ENCODE data around the gene IL31.

The IL31 gene

DNA sequence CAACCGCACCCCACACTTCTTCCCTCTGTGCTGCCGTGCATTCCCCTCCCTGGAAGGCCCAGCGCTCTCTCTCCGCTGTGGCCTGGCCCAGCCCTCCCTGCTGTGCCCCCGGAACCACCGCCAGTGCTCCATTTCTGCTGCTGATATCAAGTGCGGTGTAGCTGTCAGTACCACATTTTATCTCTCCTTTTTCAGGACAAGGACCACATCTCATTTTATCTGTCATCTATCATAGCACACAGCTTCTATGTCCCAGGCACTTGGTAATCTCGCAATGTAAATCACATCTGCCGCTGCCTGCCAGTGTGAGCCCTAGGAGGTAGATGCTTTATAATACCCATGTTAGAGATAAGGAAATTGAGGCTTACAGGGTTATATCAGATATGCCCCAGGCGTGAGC, 18.3 kb downstream of the IL31 start (continued):
- TF ChIP-seq, protein P1, sequence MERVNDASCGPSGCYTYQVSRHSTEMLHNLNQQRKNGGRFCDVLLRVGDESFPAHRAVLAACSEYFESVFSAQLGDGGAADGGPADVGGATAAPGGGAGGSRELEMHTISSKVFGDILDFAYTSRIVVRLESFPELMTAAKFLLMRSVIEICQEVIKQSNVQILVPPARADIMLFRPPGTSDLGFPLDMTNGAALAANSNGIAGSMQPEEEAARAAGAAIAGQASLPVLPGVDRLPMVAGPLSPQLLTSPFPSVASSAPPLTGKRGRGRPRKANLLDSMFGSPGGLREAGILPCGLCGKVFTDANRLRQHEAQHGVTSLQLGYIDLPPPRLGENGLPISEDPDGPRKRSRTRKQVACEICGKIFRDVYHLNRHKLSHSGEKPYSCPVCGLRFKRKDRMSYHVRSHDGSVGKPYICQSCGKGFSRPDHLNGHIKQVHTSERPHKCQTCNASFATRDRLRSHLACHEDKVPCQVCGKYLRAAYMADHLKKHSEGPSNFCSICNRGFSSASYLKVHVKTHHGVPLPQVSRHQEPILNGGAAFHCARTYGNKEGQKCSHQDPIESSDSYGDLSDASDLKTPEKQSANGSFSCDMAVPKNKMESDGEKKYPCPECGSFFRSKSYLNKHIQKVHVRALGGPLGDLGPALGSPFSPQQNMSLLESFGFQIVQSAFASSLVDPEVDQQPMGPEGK (tag by site-specific recombination; IDR thresholded peaks at IDR 0.05) = no peak
- TF ChIP-seq ZNF19 (tag by site-specific recombination; IDR thresholded peaks at IDR 0.05; ENCODE audit: low read depth) (no peak), ZNF18 (tag by site-specific recombination; IDR thresholded peaks at IDR 0.05) (no peak), ZNF580 (tag by site-specific recombination; IDR thresholded peaks at IDR 0.05) (peak; percentile 57; the same call in 1 of the 2 replicates), ZNF549 (tag by site-specific recombination; IDR thresholded peaks at IDR 0.05) (no peak), ZNF140 (tag by site-specific recombination; IDR thresholded peaks at IDR 0.05) (no peak), ZNF629 (tag by site-specific recombination; IDR thresholded peaks at IDR 0.05) (0 out of 2 replicates have a peak, but pooled peaks have one; percentile 19), ZBTB44 (tag by site-specific recombination; IDR thresholded peaks at IDR 0.05) (no peak), ZNF132 (tag by site-specific recombination; IDR thresholded peaks at IDR 0.05; ENCODE audit: borderline replicate concordance) (no peak), ZNF302 (tag by site-specific recombination; IDR thresholded peaks at IDR 0.05; ENCODE audit: low read depth) (no peak), ZBTB21 (tag by site-specific recombination; IDR thresholded peaks at IDR 0.05) (no peak)

DNA sequence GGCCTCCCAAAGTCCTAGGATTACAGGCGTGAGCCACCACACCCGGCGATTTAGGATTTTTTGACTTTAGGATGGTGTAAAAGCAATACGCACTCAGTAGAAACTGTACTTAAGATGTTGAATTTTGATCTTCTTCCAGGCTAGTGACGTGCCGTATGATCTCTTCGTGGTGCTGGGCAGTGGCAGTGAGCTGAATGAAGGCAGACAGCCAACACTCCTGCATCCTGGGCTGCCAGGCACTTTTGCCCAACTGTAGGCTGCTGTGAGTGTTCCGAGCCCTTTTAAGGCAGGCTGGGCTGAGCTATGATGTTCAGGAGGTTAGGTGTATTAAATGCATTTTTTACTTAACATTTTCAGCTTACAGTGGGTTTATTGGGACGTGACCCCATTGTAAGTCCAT, 21.3 kb downstream of the IL31 start:
- Histone ChIP-seq H3K9me3 (ENCODE audit: control insufficient read depth, insufficient read depth, low read depth, low read length) (no peaks in the 10 kb centered on the region), H3K4me1 (ENCODE audit: control insufficient read depth, insufficient read depth, low read length) (no peaks in the 10 kb centered on the region), H3K4me3 (ENCODE audit: low read depth, low read length) (no peak overlapping the region), H3K36me3 (ENCODE audit: control insufficient read depth in 2 of 2, insufficient read depth in 1 of 2, low read length in 2 of 2) (no peaks in the 10 kb centered on the region), H3K27ac (ENCODE audit: extremely low read depth, low read depth, low read length) (no peak overlapping the region)
- TF ChIP-seq ZNF776 (tag by site-specific recombination; IDR thresholded peaks at IDR 0.05; ENCODE audit: borderline replicate concordance) (no peak), ZNF747 (tag by site-specific recombination; IDR thresholded peaks at IDR 0.05) (no peak), ZFP69B (tag by site-specific recombination; IDR thresholded peaks at IDR 0.05) (no peak), RBAK (tag by site-specific recombination; IDR thresholded peaks at IDR 0.05) (no peak)
- CTCF ChIA-PET = interaction anchor here (0.7 to 0.9 kb wide), 2 partner anchors 30 to 98 kb away, joined by 3 read pairs; no protein-coding TSS in a partner anchor
- POLR2A ChIA-PET = no interaction called here

GRCh38 chr12:122150127-122150681, 23.8 kb downstream of the IL31 start:
- Histone ChIP-seq H3K4me1 (ENCODE audit: control insufficient read depth, insufficient read depth, low read length) (no peaks in the 10 kb centered on the region), H3K36me3 (ENCODE audit: control insufficient read depth in 2 of 2, insufficient read depth in 1 of 2, low read length in 2 of 2) (no peaks in the 10 kb centered on the region), H3K27ac (ENCODE audit: extremely low read depth, low read depth, low read length) (no peak overlapping the region), H3K4me3 (ENCODE audit: low read depth, low read length) (no peak overlapping the region), H3K9me3 (ENCODE audit: control insufficient read depth, insufficient read depth, low read depth, low read length) (no peaks in the 10 kb centered on the region)
- ChIA-PET POLR2A (interaction anchor here (0.6 to 0.7 kb wide), 2 partner anchors 290 to 347 kb away, joined by 3 to 5 read pairs; no protein-coding TSS in a partner anchor), CTCF (interaction anchor here (1.6 kb wide), 1 partner anchor 96 kb away, joined by 5 read pairs; no protein-coding TSS in a partner anchor)
- TF ChIP-seq ZNF175 (tag by site-specific recombination; IDR thresholded peaks at IDR 0.05) (no peak), ZNF654 (tag by site-specific recombination; IDR thresholded peaks at IDR 0.05; ENCODE audit: low read depth) (no peak), FEZF1 (tag by site-specific recombination; IDR thresholded peaks at IDR 0.05) (no peak), ZNF148 (tag by site-specific recombination; IDR thresholded peaks at IDR 0.05; ENCODE audit: borderline replicate concordance) (no peak), SP7 (tag by site-specific recombination; IDR thresholded peaks at IDR 0.05) (no peak), ZNF350 (tag by site-specific recombination; IDR thresholded peaks at IDR 0.05) (no peak)
- TF ChIP-seq, protein P2, sequence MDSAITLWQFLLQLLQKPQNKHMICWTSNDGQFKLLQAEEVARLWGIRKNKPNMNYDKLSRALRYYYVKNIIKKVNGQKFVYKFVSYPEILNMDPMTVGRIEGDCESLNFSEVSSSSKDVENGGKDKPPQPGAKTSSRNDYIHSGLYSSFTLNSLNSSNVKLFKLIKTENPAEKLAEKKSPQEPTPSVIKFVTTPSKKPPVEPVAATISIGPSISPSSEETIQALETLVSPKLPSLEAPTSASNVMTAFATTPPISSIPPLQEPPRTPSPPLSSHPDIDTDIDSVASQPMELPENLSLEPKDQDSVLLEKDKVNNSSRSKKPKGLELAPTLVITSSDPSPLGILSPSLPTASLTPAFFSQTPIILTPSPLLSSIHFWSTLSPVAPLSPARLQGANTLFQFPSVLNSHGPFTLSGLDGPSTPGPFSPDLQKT (IDR thresholded peaks at IDR 0.05; ENCODE audit: borderline replicate concordance, low read depth, low read length) = no peak
